GM18499 (cell line): ENCODE measurements around the gene CD48.
"Not testable (repeated sequence)": the region's sequence is repeated elsewhere in the genome, so short reads cannot be mapped to it uniquely, and the experiment has no call there.

Source experiments
- ATAC-seq: cut with Tn5 transposase; IDR thresholded peaks from one replicate; pipeline ENCODE4 v1.9.1; 2021; ENCODE audit warnings: moderate number of reproducible peaks; ENCODE audit not compliant: insufficient read depth, unreplicated experiment

Gene CD48

DNA sequence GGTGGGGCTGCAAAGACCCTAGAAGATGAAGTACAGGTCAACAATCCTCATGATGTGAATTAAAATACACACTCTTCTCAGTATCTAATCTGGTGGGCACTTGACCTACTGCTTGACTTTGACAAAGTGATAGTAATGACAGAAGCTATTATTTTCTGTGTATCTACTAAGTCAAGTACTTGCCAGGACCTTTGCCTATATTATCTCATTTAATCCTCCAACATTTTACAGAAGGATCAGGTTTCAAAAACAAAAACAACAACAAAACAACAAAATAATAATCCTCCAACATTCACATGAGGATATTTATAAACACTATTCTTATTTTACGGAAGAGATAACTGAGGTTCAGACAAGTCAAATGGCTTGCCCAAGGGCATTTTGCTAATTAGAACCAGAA, 4.4 kb upstream of the CD48 start:
- ATAC-seq: no peak

DNA sequence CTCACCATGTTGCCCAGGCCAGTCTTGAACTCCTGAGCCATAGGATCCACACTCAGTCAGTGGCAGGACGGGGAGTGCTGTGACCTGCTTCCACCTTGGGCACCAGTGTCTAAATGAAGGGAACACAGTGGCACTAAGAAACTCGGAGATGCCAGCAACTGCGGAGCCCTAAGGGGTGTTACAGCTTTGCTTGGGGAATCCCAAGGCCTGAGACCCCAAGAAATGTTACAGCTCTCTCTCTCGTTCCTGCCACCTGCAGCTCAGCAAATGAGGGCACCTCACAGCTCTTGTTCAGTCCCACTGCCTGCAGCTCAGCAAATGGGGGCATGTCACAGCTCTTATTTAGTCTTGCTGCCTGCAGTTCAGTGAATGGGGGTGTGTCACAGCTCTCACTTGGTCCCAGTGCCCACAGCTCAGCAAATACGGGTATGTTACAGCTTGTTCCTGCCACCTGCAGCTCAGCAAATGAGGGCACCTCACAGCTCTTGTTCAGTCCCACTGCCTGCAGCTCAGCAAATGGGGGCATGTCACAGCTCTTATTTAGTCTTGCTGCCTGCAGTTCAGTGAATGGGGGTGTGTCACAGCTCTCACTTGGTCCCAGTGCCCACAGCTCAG, 2.5 kb upstream of the CD48 start:
- ATAC-seq: not testable (repeated sequence)

- ATAC-seq: no peak
Observed at GRCh38 chr1:160713161-160713560, 1.5 kb upstream of the CD48 start.

DNA sequence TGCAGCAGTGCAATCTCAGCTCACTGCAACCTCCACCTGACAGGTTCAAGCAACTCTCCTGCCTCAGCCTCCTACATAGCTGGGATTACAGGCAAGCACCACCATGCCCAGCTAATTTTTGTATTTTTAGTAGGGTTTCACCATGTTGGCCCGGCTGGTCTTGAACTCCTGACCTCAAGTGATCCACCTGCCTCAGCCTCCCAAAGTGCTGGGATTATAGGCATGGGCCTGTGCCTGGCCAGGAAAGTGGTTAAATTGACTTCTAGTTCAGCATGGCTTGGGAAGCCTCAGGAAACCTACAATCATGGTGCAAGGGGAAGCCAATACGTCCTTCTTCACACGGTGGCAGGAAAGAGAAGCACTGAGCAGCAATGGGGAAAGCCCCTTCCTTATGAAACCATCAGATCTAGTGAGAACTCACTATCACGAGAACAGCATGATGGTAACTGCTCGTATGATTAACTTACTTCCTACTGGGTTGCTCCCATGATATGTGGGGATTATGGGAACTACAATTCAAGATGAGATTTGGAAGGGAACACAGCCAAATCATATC, 981 bp upstream of the CD48 start:
- ATAC-seq: not testable (repeated sequence)

- ATAC-seq: no peak
Observed at GRCh38 chr1:160711276-160711601, 383 bp downstream of the CD48 start.

DNA sequence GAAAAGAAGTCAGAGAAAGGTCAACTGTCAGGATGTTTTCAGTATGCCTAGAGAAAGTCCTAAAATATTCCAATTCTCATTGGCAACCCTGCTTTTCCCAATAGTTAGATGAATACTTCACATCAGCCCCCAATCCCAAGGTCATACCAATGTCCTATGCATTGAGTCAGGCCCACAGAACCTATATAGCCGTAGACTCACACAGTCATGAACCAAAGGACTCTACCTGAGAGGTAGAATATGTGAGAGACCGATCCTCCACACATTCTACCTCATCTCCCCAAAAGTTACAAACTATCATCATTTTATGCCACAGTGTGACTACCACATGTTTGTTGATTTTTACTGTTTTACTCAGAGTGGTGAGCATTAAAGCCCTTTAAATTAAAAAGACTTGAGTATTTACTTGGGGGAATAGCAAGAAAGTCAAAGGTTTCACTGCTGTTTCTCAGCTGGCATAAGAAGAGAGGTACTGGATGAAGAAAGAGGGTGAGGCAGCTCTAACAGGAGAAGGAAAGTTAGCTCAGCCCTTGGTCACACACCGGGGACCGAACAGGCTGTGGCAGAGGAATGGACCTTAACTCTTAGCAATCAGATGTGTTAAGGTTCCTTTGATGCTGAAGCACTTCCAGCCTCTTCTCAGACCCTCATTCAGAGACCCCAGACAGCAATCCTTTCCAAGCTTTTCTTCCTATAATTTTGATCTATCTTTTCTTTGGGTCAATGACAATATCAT, 937 bp downstream of the CD48 start:
- no peak for ATAC-seq

- no peak for ATAC-seq
Observed at GRCh38 chr1:160709715-160710114, 1.9 kb downstream of the CD48 start.

GRCh38 chr1:160708801-160709200, 2.8 kb downstream of the CD48 start:
- ATAC-seq: no peak

GRCh38 chr1:160708118-160708517, 3.5 kb downstream of the CD48 start:
- no peak for ATAC-seq

DNA sequence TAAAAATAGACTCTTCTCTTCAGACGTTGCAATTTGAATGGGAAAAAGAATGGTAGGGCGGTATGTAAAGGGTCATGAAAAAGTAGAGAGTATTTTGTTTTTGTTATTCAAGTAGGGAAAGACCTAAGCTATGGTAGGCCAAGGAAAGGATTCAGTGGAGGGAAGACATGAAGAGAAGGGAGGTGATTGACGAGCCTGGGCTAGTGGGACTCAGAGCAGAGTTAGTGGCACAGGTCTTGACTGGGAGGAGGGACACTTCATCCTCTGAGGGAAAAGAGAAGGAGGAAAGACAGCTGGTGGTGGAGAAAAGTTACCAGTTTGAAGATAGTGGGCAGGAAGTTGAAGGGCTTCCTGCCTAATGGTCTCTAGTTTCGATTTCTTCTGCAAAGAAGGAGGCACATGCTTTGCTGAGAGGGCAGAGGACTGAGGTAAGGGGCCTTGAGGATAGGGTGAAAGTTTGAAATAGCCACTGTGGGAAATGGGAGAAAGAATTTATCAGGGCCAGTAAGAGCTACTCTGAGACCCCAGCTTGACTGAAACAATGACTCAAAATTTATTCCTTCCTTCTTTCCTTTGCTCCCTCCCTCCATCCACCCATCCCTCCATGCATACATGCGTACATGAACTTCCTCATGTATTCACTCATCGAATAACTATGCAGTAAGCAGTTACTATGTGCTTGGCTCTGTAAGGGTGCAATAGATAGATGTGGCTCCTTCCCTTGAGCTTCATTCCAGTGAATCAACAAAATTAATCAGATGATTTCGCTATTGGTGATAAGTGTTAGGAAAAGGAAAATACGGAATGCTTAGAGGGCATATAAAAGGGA, 4.2 kb downstream of the CD48 start:
- no peak for ATAC-seq

DNA sequence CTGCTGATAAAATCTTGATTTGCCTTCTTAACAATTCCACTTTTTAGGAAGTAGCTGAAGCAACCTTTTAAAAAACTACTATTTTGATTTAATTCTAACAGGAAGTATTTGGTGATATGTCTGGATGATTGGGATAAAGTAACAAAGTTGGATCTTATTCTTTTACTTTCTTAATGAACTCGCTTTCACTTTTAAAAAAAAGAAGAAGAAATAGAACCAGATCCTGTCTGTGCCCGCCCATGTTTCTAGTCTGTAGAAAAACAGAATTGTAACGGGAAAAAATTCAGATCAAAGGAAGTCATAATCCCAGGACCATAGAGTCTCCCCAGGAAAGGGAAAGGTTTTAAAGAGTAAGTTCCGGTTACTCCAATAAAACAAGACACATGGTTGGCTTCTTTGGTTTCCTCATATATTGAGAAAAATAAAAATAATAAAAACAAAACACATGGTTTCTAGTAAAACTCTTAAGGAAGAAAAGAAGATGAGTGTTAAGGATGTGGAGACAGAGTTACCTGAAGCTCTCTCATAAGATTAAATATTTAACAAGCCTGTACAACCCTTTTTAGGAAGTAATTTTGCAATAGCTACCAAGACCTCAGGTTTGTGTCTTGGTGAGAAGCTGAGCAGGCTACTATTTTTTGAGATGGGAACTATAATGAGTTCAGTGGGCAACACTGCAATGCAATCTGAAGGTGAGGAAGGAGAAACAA, 4.9 kb downstream of the CD48 start:
- no peak for ATAC-seq

GRCh38 chr1:160705742-160706141, 5.9 kb downstream of the CD48 start:
- ATAC-seq: no peak

- ATAC-seq: not testable (repeated sequence)
Observed at GRCh38 chr1:160705212-160705621, 6.4 kb downstream of the CD48 start.

DNA sequence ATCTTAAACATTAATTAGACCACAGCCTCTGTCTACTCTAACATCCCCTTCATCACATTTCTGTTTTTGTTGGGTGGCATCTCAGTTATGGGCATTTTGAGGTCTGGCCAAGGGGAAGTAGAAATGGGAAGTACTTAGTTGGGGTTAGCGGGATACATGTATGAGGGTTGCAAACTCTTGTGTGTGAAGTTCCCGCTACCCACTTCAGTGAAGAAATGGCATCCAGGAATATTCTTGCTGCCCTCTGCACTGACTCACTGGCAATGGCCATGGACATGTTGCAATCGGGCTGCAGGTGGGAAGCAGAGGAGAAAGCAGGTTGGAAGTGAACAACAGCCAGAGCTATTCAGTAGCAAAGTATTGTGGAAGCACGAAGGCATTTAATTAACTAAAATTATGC, 7.4 kb downstream of the CD48 start:
- ATAC-seq: no peak

- ATAC-seq: no peak
Observed at GRCh38 chr1:160702100-160702499, 9.5 kb downstream of the CD48 start.

DNA sequence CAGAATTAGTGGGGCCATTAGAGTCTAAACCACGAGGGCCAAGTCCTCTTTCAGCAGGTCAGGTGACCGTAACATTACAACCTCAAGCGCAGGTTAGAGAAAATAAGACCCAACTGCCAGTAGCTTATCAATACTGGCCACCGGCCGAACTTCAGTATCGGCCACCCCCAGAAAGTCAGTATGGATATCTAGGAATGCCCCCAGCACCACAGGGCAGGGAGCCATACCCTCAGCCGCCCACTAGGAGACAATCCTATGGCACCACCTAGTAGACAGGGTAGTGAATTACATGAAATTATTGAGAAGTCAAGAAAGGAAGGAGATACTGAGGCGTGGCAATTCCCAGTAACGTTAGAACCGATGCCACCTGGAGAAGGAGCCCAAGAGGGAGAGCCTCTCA, 19.2 kb downstream of the CD48 start:
- not testable (repeated sequence) for ATAC-seq

GRCh38 chr1:160685266-160685665, 26.4 kb downstream of the CD48 start:
- no peak for ATAC-seq

- no peak for ATAC-seq
Observed at GRCh38 chr1:160682983-160683865, 28.4 kb downstream of the CD48 start.

GRCh38 chr1:160681891-160682140, 29.8 kb downstream of the CD48 start:
- ATAC-seq: no peak
